GM18867 (cell line): ENCODE results near the gene KANSL1.

ENCODE experiments used
- ATAC-seq: cut with Tn5 transposase; IDR thresholded peaks from one replicate; pipeline ENCODE4 v1.9.1; 2021; ENCODE audit warnings: mild to moderate bottlenecking, moderate library complexity; ENCODE audit not compliant: unreplicated experiment

Gene KANSL1

GRCh38 chr17:46169913-46170638, 23.2 kb downstream of the KANSL1 start:
- no peak for ATAC-seq

- ATAC-seq, result no peak
Measured at GRCh38 chr17:46167826-46168569, 25.2 kb downstream of the KANSL1 start.

GRCh38 chr17:46167267-46167666, 26.0 kb downstream of the KANSL1 start:
- ATAC-seq, result no peak

- ATAC-seq, result no peak
Measured at GRCh38 chr17:46166692-46167249, 26.5 kb downstream of the KANSL1 start.

- ATAC-seq, result no peak
Measured at GRCh38 chr17:46163929-46164594, 29.2 kb downstream of the KANSL1 start.

- no peak for ATAC-seq
Measured at GRCh38 chr17:46163316-46163715, 29.9 kb downstream of the KANSL1 start.

- ATAC-seq, result no peak
Measured at GRCh38 chr17:46162866-46163265, 30.4 kb downstream of the KANSL1 start.

- ATAC-seq, result no peak
Measured at GRCh38 chr17:46160169-46160568, 33.1 kb downstream of the KANSL1 start.

GRCh38 chr17:46159686-46160085, 33.5 kb downstream of the KANSL1 start:
- no peak for ATAC-seq

GRCh38 chr17:46158323-46159296, 34.6 kb downstream of the KANSL1 start:
- no peak for ATAC-seq

- ATAC-seq, result no peak
Measured at GRCh38 chr17:46157443-46158062, 35.7 kb downstream of the KANSL1 start.

- no peak for ATAC-seq
Measured at GRCh38 chr17:46154151-46154816, 38.9 kb downstream of the KANSL1 start.

- ATAC-seq, result no peak
Measured at GRCh38 chr17:46152423-46152822, 40.8 kb downstream of the KANSL1 start.

GRCh38 chr17:46151762-46152161, 41.5 kb downstream of the KANSL1 start:
- no peak for ATAC-seq

- no peak for ATAC-seq
Measured at GRCh38 chr17:46150216-46150963, 42.8 kb downstream of the KANSL1 start.

- ATAC-seq, result no peak
Measured at GRCh38 chr17:46148247-46148646, 45.0 kb downstream of the KANSL1 start.

GRCh38 chr17:46147296-46147695, 45.9 kb downstream of the KANSL1 start:
- no peak for ATAC-seq

- ATAC-seq, result no peak
Measured at GRCh38 chr17:46144246-46144645, 49.0 kb downstream of the KANSL1 start.

- ATAC-seq, result no peak
Measured at GRCh38 chr17:46143827-46144236, 49.4 kb downstream of the KANSL1 start.
